CD14-positive monocyte (primary cell): ENCODE measurements around the gene FKBP11. TPM values are rescaled to one million over a fixed set of nuclear protein-coding genes. Genes with fewer than 3 reads are reported as not detected.

Experiments used
- DNase-seq, 3 donors: peaks; one replicate each; pipeline ENCODE4 v3.0.0-alpha.2; 2011 to 2022
- H2AFZ ChIP-seq: 2 replicates; pipeline ENCODE4 v1.6.0; 2012; ENCODE audit warnings: mild to moderate bottlenecking, low read depth, low read length, inconsistent platforms; ENCODE audit not compliant: insufficient read depth, poor library complexity, severe bottlenecking
- H3K27ac ChIP-seq, 2 donors: 1 replicate in 1 of 2; 2 replicates in 1 of 2; pipeline ENCODE4 v1.5.1; 2012 to 2013; ENCODE audit warnings: low read length in 2 of 2, control low read depth in 1 of 2, inconsistent platforms in 1 of 2, low read depth in 1 of 2, mild to moderate bottlenecking in 1 of 2
- H3K27me3 ChIP-seq, 2 donors: one replicate each; pipeline versions ENCODE4 v1.6.0 to v1.6.1; 2011 to 2013; ENCODE audit warnings: low read length in 2 of 2; ENCODE audit not compliant: control insufficient read depth in 2 of 2, insufficient read depth in 2 of 2
- H3K36me3 ChIP-seq, 2 donors: replicated peaks in 1 of 2; 1 replicate in 1 of 2; 2 replicates in 1 of 2; pipeline versions ENCODE4 v1.5.1 to v1.6.1; 2012 to 2013; ENCODE audit warnings: low read length in 2 of 2, control low read depth in 1 of 2, inconsistent platforms in 1 of 2, mild to moderate bottlenecking in 1 of 2; ENCODE audit not compliant: insufficient read depth in 2 of 2, control insufficient read depth in 1 of 2
- H3K4me1 ChIP-seq, 2 donors: 1 replicate in 1 of 2; 2 replicates in 1 of 2; pipeline versions ENCODE4 v1.5.1 to v1.6.1; 2012 to 2013; ENCODE audit warnings: low read length in 2 of 2, control low read depth in 1 of 2, inconsistent platforms in 1 of 2, mild to moderate bottlenecking in 1 of 2, moderate library complexity in 1 of 2; ENCODE audit not compliant: insufficient read depth in 2 of 2, control insufficient read depth in 1 of 2
- H3K4me2 ChIP-seq: replicated peaks from 2 replicates; pipeline ENCODE3; 2012; ENCODE audit warnings: low read length, moderate library complexity, mild to moderate bottlenecking; ENCODE audit not compliant: poor library complexity, severe bottlenecking; ENCODE audit errors: extremely low read depth
- H3K4me3 ChIP-seq, 3 experiments: fragments of 200-600 bp in 1 of 3; sonication (generic) in 1 of 3; replicated peaks in 1 of 3; 1 replicate in 2 of 3; 2 replicates in 1 of 3; pipeline ENCODE4 v1.5.1; 2011 to 2013; ENCODE audit warnings: low read length in 3 of 3, mild to moderate bottlenecking in 3 of 3, control low read depth in 2 of 3, low read depth in 2 of 3, inconsistent platforms in 1 of 3, moderate library complexity in 1 of 3
- H3K79me2 ChIP-seq: 2 replicates; pipeline ENCODE4 v1.6.0; 2012; ENCODE audit warnings: mild to moderate bottlenecking, control low read depth, inconsistent platforms, low read length, moderate library complexity; ENCODE audit not compliant: insufficient read depth
- H3K9ac ChIP-seq: 2 replicates; pipeline ENCODE4 v1.6.0; 2017; ENCODE audit warnings: low read length, mild to moderate bottlenecking; ENCODE audit not compliant: insufficient read depth, poor library complexity, severe bottlenecking
- H3K9me3 ChIP-seq, 2 donors: replicated peaks in 1 of 2; 1 replicate in 1 of 2; 2 replicates in 1 of 2; pipeline versions ENCODE4 v1.5.1 to v1.6.1; 2012 to 2013; ENCODE audit warnings: low read length in 2 of 2, control low read depth in 1 of 2; ENCODE audit not compliant: control insufficient read depth in 1 of 2, insufficient read depth in 1 of 2
- H4K20me1 ChIP-seq: 2 replicates; pipeline ENCODE4 v1.6.0; 2012; ENCODE audit warnings: mild to moderate bottlenecking, low read length, control low read depth, moderate library complexity; ENCODE audit not compliant: insufficient read depth
- H3K27ac Mint-ChIP-seq, 7 donors: one replicate each; pipeline ENCODE4 v1.8.0; 2020; ENCODE audit warnings: mild to moderate bottlenecking in 7 of 7, mixed read lengths in 7 of 7, moderate library complexity in 6 of 7, inconsistent platforms in 2 of 7
- H3K27me3 Mint-ChIP-seq, 3 donors: one replicate each; pipeline ENCODE4 v1.8.0; 2021 to 2022; ENCODE audit warnings: low read depth in 3 of 3, mild to moderate bottlenecking in 3 of 3, mixed read lengths in 3 of 3, moderate library complexity in 3 of 3, inconsistent platforms in 1 of 3
- H3K36me3 Mint-ChIP-seq, 2 donors: one replicate each; pipeline ENCODE4 v1.8.0; 2020; ENCODE audit warnings: mixed read lengths in 2 of 2, inconsistent platforms in 1 of 2, mild to moderate bottlenecking in 1 of 2
- H3K4me1 Mint-ChIP-seq: one replicate; pipeline ENCODE4 v1.8.0; 2020; ENCODE audit warnings: mild to moderate bottlenecking, mixed read lengths
- H3K4me3 Mint-ChIP-seq, 2 donors: one replicate each; pipeline ENCODE4 v1.8.0; 2020; ENCODE audit warnings: mild to moderate bottlenecking in 2 of 2, mixed read lengths in 2 of 2, moderate library complexity in 1 of 2
- H3K9me3 Mint-ChIP-seq, 7 donors: one replicate each; pipeline ENCODE4 v1.8.0; 2020 to 2022; ENCODE audit warnings: mixed read lengths in 7 of 7, mild to moderate bottlenecking in 6 of 7, moderate library complexity in 6 of 7, inconsistent platforms in 2 of 7
- CTCF ChIP-seq: fragments of 200-600 bp; IDR thresholded peaks from one replicate; pipeline ENCODE4 v1.8.0; 2022; ENCODE audit warnings: antibody characterized with exemption, mild to moderate bottlenecking
- WGBS: methylation state at CpG from one replicate; pipeline ENCODE4 v1.1.5; 2013; ENCODE audit warnings: missing lambda C conversion rate; ENCODE audit not compliant: insufficient coverage; 5-methylcytosine and 5-hydroxymethylcytosine counted together
- intact Hi-C, 2 donors: fragments of 100-400 bp; cut with micrococcal nuclease; formaldehyde crosslinking; loops; one replicate each; pipeline versions ENCODE4 v1.15.0 to v1.15.1; 2023
- polyA plus RNA-seq, 3 donors: library from polyadenylated mRNA; depleted of rRNA in 1 of 3; unstranded in 2 of 3; stranded (reverse) in 1 of 3; fragments of 300-500 nt in 2 of 3; fragments of >200 nt in 1 of 3; fragmentation: Illumina TruSeq in 2 of 3; gene quantifications; 1 replicate in 2 of 3; 2 replicates in 1 of 3; pipeline ENCODE4 v1.2.3, GENCODE V29; 2012 to 2021

Gene FKBP11
- polyA plus RNA-seq, 3 donors = 1.5 to 15.2 (median 2.2) TPM

GRCh38 chr12:48973531-48973930, 48.2 kb upstream of the FKBP11 start:
- peaks cover 0 to 29% of the 10 kb centered on the region in 2 donors for H3K9me3 ChIP-seq
- peak overlapping the region; percentile 23 for H3K4me2 ChIP-seq
- TF ChIP-seq CTCF = no peak
- no peak overlapping the region for H2AFZ ChIP-seq
- Mint-ChIP-seq H3K4me3 (peak overlapping the region in 1 of 2 donors; percentile 76), H3K27me3 (peaks cover 89 to 97% (median 90%) of the 10 kb centered on the region in 3 donors), H3K4me1 (peaks cover 51% of the 10 kb centered on the region), H3K36me3 (peaks cover 10 to 23% of the 10 kb centered on the region in 2 donors), H3K9me3 (peaks cover 0 to 22% (median 16%) of the 10 kb centered on the region in 7 donors), H3K27ac (peak overlapping the region in 3 of 7 donors; percentile 57 to 74 (median 58))
- no peaks in the 10 kb centered on the region for H3K79me2 ChIP-seq
- no peak overlapping the region for H3K4me3 ChIP-seq
- H3K4me1 ChIP-seq = peaks cover 46 to 57% of the 10 kb centered on the region in 2 donors
- intact Hi-C loops = loop anchor here in 1 of 2 donors (10.0 kb wide), 1 partner anchor 119 kb away; the partner anchor contains the start of gene DDX23
- peak in 1 of 3 donors; percentile 49 for DNase-seq
- H3K9ac ChIP-seq = no peak overlapping the region
- H3K36me3 ChIP-seq = no peaks in the 10 kb centered on the region
- 2% methylated on average over 7 of the region's 12 CpGs for WGBS
- no peak overlapping the region for H3K27ac ChIP-seq
- peaks cover 10% of the 10 kb centered on the region for H4K20me1 ChIP-seq
- peaks cover 55 to 95% of the 10 kb centered on the region in 2 donors for H3K27me3 ChIP-seq

GRCh38 chr12:48972952-48973483, 47.7 kb upstream of the FKBP11 start:
- Histone ChIP-seq H3K4me1 (peaks cover 40 to 52% of the 10 kb centered on the region in 2 donors), H3K27ac (no peak overlapping the region), H3K27me3 (peaks cover 51 to 96% of the 10 kb centered on the region in 2 donors), H3K9me3 (peaks cover 0 to 25% of the 10 kb centered on the region in 2 donors), H2AFZ (no peak overlapping the region), H3K9ac (no peak overlapping the region), H3K4me3 (no peak overlapping the region), H4K20me1 (peaks cover 10% of the 10 kb centered on the region), H3K4me2 (peak overlapping the region; percentile 23), H3K79me2 (no peaks in the 10 kb centered on the region), H3K36me3 (no peaks in the 10 kb centered on the region)
- 0% methylated on average over 1 of the region's 3 CpGs for WGBS
- no peak for TF ChIP-seq CTCF
- H3K36me3 Mint-ChIP-seq = peaks cover 10 to 23% of the 10 kb centered on the region in 2 donors
- no peak for DNase-seq
- intact Hi-C loops = loop anchor here in 1 of 2 donors (10.0 kb wide), 1 partner anchor 118 kb away; the partner anchor contains the start of gene DDX23
- H3K4me3 Mint-ChIP-seq = peak overlapping the region in 1 of 2 donors; percentile 76
- H3K9me3 Mint-ChIP-seq = peaks cover 0 to 21% (median 16%) of the 10 kb centered on the region in 7 donors
- H3K27me3 Mint-ChIP-seq = peaks cover 86 to 96% (median 88%) of the 10 kb centered on the region in 3 donors
- peaks cover 48% of the 10 kb centered on the region for H3K4me1 Mint-ChIP-seq
- no peak overlapping the region for H3K27ac Mint-ChIP-seq
